CMK (cell line): ENCODE data around the gene DUSP10.

Experiments used
- DNase-seq: peaks from one replicate; pipeline ENCODE4 v3.0.0-alpha.2; 2010; ENCODE audit warnings: low read depth

DUSP10 gene

GRCh38 chr1:221765527-221765926 is 23.6 kb upstream of the DUSP10 start:
- DNase-seq, result no peak

GRCh38 chr1:221762121-221762520 is 20.2 kb upstream of the DUSP10 start:
- no peak for DNase-seq

GRCh38 chr1:221761354-221762002 is 19.6 kb upstream of the DUSP10 start:
- DNase-seq, result no peak

GRCh38 chr1:221760911-221761310 is 19.0 kb upstream of the DUSP10 start:
- DNase-seq, result no peak

- DNase-seq, result no peak
Observed at GRCh38 chr1:221759436-221759835, 17.5 kb upstream of the DUSP10 start.

- DNase-seq, result no peak
Observed at GRCh38 chr1:221758455-221758854, 16.6 kb upstream of the DUSP10 start.

GRCh38 chr1:221756830-221757551 is 15.1 kb upstream of the DUSP10 start:
- no peak for DNase-seq

- DNase-seq, result no peak
Observed at GRCh38 chr1:221753828-221754188, 11.9 kb upstream of the DUSP10 start.

- DNase-seq, result no peak
Observed at GRCh38 chr1:221751226-221751887, 9.5 kb upstream of the DUSP10 start.

- DNase-seq, result no peak
Observed at GRCh38 chr1:221748981-221749380, 7.1 kb upstream of the DUSP10 start.

- DNase-seq, result no peak
Observed at GRCh38 chr1:221747839-221748238, 6.0 kb upstream of the DUSP10 start.

- DNase-seq, result no peak
Observed at GRCh38 chr1:221743416-221744208, 1.7 kb upstream of the DUSP10 start.

GRCh38 chr1:221742555-221743415 is 896 bp upstream of the DUSP10 start:
- peak; percentile 76 for DNase-seq

GRCh38 chr1:221740993-221741702 is 741 bp downstream of the DUSP10 start:
- DNase-seq, result peak; percentile 31

- DNase-seq, result no peak
Observed at GRCh38 chr1:221740369-221740992, 1.4 kb downstream of the DUSP10 start.

GRCh38 chr1:221739677-221740025 is 2.2 kb downstream of the DUSP10 start:
- DNase-seq, result no peak

GRCh38 chr1:221739018-221739676 is 2.7 kb downstream of the DUSP10 start:
- no peak for DNase-seq

GRCh38 chr1:221736714-221737113 is 5.2 kb downstream of the DUSP10 start:
- no peak for DNase-seq

- no peak for DNase-seq
Observed at GRCh38 chr1:221735999-221736398, 5.9 kb downstream of the DUSP10 start.

GRCh38 chr1:221734187-221734586 is 7.7 kb downstream of the DUSP10 start:
- DNase-seq, result no peak
